ENCODE measurements around the gene CDC14B.
"Not testable (repeated sequence)": the region's sequence is repeated elsewhere in the genome, so short reads cannot be mapped to it uniquely, and the experiment has no call there.

The CDC14B gene

DNA sequence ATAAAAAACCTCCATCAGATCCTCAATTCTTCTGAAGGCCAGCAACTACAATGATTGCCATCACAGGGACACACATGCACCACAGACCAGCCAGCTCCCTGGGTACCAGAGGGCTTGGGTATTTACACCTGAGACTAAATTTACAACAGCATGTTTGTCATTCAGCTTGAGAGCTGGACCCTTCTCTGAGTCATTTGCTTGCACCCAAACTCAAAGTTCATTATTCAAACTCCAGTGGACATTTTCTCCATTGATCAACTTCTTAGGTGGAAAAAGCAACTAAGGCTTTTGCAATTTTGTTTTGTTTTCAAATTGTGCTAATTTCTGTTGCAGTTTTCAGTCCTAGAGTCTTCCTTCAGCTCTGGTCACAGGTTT is 116.3 kb downstream of the CDC14B start:
- not testable (repeated sequence) for H3K18ac ChIP-seq (ENCODE audit: low read depth in 1 of 2, low read length in 2 of 2); H2BK12ac ChIP-seq (ENCODE audit: low read length in 2 of 2); H3K23ac ChIP-seq (ENCODE audit: low read length in 2 of 2); H2BK120ac ChIP-seq (ENCODE audit: low read depth, low read length); H3K79me1 ChIP-seq (replicated peaks; ENCODE audit: low read length, poor library complexity, severe bottlenecking); DNase-seq; H3K4me1 ChIP-seq (ENCODE audit: control insufficient read depth, insufficient read depth, low read depth, low read length); H2AFZ ChIP-seq (ENCODE audit: low read depth, low read length); H4K8ac ChIP-seq (ENCODE audit: low read length); H4K91ac ChIP-seq (ENCODE audit: low read length); H2BK15ac ChIP-seq (ENCODE audit: low read depth, poor library complexity, severe bottlenecking); H3K27me3 ChIP-seq (ENCODE audit: control insufficient read depth in 1 of 2, insufficient read depth in 1 of 2, low read length in 2 of 2); H3K14ac ChIP-seq (ENCODE audit: low read length in 2 of 2); H3K4me2 ChIP-seq (ENCODE audit: low read length, poor library complexity, severe bottlenecking); H2BK5ac ChIP-seq (ENCODE audit: low read depth, low read length, poor library complexity, severe bottlenecking); H3K9me3 ChIP-seq (ENCODE audit: control insufficient read depth, low read length); H3K27ac ChIP-seq (ENCODE audit: low read length, poor library complexity, severe bottlenecking); H3K4ac ChIP-seq (ENCODE audit: low read depth in 1 of 2, low read length in 2 of 2); H2AK5ac ChIP-seq (ENCODE audit: low read length, severe bottlenecking)
- Histone ChIP-seq H3K9ac (ENCODE audit: low read length) (peak overlapping the region; percentile 90), H3K4me3 (ENCODE audit: insufficient read depth in 1 of 2, low read depth in 1 of 2, low read length in 2 of 2) (peak overlapping the region in 1 of 2 experiments; percentile 29), H3K36me3 (ENCODE audit: control insufficient read depth in 1 of 2, insufficient read depth in 2 of 2, low read depth in 1 of 2, low read length in 2 of 2) (peaks cover 20 to 37% of the 10 kb centered on the region in 2 experiments)

DNA sequence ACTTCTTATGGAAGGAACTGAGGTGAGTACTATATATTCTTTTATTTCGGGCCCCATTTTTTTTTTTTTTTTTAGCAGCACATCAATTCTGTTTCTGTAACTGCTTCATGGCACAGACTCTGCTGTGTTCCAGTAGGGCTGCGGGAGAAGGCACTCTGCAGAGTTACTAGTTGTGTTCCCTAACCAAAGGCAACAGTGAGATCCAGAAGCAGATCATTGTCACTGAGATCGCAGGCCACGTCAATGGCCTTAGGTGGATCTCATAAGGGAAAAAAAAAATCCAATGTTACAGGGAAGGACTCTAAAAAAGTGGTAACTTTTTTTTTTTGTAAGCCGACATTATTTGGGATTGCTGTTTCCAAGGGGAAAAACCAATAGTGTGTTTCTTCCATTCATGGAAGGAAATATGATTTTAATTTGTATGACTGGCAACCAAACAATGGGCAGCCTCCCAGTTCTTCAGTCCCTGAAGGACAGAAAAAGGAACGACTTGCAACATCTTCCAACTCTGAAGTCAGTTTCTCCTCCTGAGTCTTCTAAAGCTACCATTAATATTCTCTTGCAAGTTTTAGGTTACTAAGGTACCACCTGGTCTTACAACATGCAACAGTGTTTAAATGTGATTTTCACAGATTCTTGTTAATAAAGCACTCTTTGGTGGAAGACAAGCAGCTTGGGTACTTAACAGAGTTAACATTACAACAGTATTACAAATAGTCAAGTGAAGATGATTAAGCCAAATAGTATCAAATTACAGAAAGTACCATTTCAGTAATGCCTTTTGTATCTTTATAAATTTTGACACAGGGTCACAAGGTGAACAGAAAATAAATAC is 116.9 kb downstream of the CDC14B start:
- Histone ChIP-seq H2BK5ac (ENCODE audit: low read depth, low read length, poor library complexity, severe bottlenecking) (no peak overlapping the region), H3K4ac (ENCODE audit: low read depth in 1 of 2, low read length in 2 of 2) (no peak overlapping the region), H3K9me3 (ENCODE audit: control insufficient read depth, low read length) (no peaks in the 10 kb centered on the region), H3K36me3 (ENCODE audit: control insufficient read depth in 1 of 2, insufficient read depth in 2 of 2, low read depth in 1 of 2, low read length in 2 of 2) (peaks cover 20 to 39% of the 10 kb centered on the region in 2 experiments), H4K8ac (ENCODE audit: low read length) (no peak overlapping the region), H2BK120ac (ENCODE audit: low read depth, low read length) (no peak overlapping the region), H3K23ac (ENCODE audit: low read length in 2 of 2) (no peak overlapping the region), H4K91ac (ENCODE audit: low read length) (no peak overlapping the region), H3K4me1 (ENCODE audit: control insufficient read depth, insufficient read depth, low read depth, low read length) (peaks cover 3% of the 10 kb centered on the region), H2BK15ac (ENCODE audit: low read depth, poor library complexity, severe bottlenecking) (no peak overlapping the region), H3K79me1 (replicated peaks; ENCODE audit: low read length, poor library complexity, severe bottlenecking) (peaks cover 10% of the 10 kb centered on the region), H3K4me3 (ENCODE audit: insufficient read depth in 1 of 2, low read depth in 1 of 2, low read length in 2 of 2) (peak overlapping the region in 1 of 2 experiments; percentile 38), H2AK5ac (ENCODE audit: low read length, severe bottlenecking) (no peak overlapping the region), H3K27ac (ENCODE audit: low read length, poor library complexity, severe bottlenecking) (no peak overlapping the region), H3K9ac (ENCODE audit: low read length) (peak overlapping the region; percentile 90), H3K14ac (ENCODE audit: low read length in 2 of 2) (no peak overlapping the region), H3K18ac (ENCODE audit: low read depth in 1 of 2, low read length in 2 of 2) (no peak overlapping the region), H3K27me3 (ENCODE audit: control insufficient read depth in 1 of 2, insufficient read depth in 1 of 2, low read length in 2 of 2) (no peaks in the 10 kb centered on the region), H2BK12ac (ENCODE audit: low read length in 2 of 2) (no peak overlapping the region), H2AFZ (ENCODE audit: low read depth, low read length) (no peak overlapping the region), H3K4me2 (ENCODE audit: low read length, poor library complexity, severe bottlenecking) (no peak overlapping the region)
- DNase-seq: no peak
- WGBS: 95% methylated on average over 6 of the region's 6 CpGs

DNA sequence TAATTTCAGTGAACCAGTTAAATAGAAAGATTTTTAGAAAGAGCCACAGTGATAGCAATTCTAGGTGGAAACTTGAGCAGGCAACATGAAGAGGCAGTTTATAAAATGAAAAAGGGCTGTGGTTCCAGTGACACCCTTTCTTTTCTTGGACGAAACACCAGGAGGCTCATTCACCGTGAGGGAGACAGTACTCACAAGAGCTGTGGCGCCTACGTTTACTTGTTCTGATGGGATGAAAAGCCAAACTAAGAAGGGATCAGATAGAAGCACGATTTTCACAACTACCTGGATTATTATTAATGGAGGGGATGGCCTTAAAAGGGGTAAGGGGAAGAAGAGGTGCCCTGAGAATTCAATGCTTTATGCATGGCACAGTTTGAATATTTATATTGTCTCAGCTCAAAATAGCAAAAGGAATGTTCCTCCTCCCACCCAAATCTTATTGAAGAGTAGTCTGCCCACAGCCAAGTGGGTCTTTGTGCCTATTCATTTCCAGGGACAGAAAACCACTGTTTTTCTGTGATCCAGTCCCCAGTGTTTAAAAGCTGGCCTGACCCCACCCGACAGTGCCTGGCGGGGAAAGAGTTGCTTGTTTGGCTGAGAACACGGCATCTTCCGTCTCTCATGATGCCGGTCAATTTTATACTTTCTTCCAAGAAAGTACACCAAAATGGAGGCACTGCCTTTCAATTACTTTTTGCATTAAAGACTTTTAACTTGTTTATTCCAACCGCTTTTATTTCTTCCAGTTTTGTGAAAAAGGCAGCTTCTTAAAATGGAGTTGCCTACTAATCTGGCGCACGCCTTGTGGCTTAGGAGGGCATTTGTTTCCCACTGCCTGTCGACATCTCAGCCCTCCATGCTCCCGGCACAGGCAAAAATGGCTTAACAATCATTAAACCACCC is 117.8 kb downstream of the CDC14B start:
- Histone ChIP-seq H3K9me3 (ENCODE audit: control insufficient read depth, low read length) (no peaks in the 10 kb centered on the region), H3K9ac (ENCODE audit: low read length) (peak overlapping the region; percentile 90), H3K4ac (ENCODE audit: low read depth in 1 of 2, low read length in 2 of 2) (no peak overlapping the region), H3K4me2 (ENCODE audit: low read length, poor library complexity, severe bottlenecking) (no peak overlapping the region), H2AFZ (ENCODE audit: low read depth, low read length) (no peak overlapping the region), H3K27me3 (ENCODE audit: control insufficient read depth in 1 of 2, insufficient read depth in 1 of 2, low read length in 2 of 2) (no peaks in the 10 kb centered on the region), H3K4me3 (ENCODE audit: insufficient read depth in 1 of 2, low read depth in 1 of 2, low read length in 2 of 2) (peak overlapping the region in 1 of 2 experiments; percentile 38), H3K36me3 (ENCODE audit: control insufficient read depth in 1 of 2, insufficient read depth in 2 of 2, low read depth in 1 of 2, low read length in 2 of 2) (peaks cover 23 to 39% of the 10 kb centered on the region in 2 experiments), H2BK12ac (ENCODE audit: low read length in 2 of 2) (no peak overlapping the region), H2AK5ac (ENCODE audit: low read length, severe bottlenecking) (no peak overlapping the region), H3K27ac (ENCODE audit: low read length, poor library complexity, severe bottlenecking) (no peak overlapping the region), H3K18ac (ENCODE audit: low read depth in 1 of 2, low read length in 2 of 2) (no peak overlapping the region), H3K23ac (ENCODE audit: low read length in 2 of 2) (no peak overlapping the region), H2BK15ac (ENCODE audit: low read depth, poor library complexity, severe bottlenecking) (no peak overlapping the region), H2BK120ac (ENCODE audit: low read depth, low read length) (no peak overlapping the region), H4K8ac (ENCODE audit: low read length) (no peak overlapping the region), H4K91ac (ENCODE audit: low read length) (no peak overlapping the region), H2BK5ac (ENCODE audit: low read depth, low read length, poor library complexity, severe bottlenecking) (no peak overlapping the region), H3K14ac (ENCODE audit: low read length in 2 of 2) (no peak overlapping the region), H3K4me1 (ENCODE audit: control insufficient read depth, insufficient read depth, low read depth, low read length) (peaks cover 3% of the 10 kb centered on the region), H3K79me1 (replicated peaks; ENCODE audit: low read length, poor library complexity, severe bottlenecking) (peaks cover 10% of the 10 kb centered on the region)
- 97% methylated on average over 13 of the region's 15 CpGs for WGBS
- no peak for DNase-seq
